Ishikawa (cell line): Measurements from ENCODE around the gene NUP210.

Experiments used
- CEBPB ChIP-seq: IDR thresholded peaks from 2 replicates; pipeline ENCODE4 v1.6.1; 2012
- CREB1 ChIP-seq: IDR thresholded peaks from 2 replicates; pipeline ENCODE4 v1.6.1; 2012; ENCODE audit warnings: low read depth
- EGR1 ChIP-seq: IDR thresholded peaks from 2 replicates; pipeline ENCODE4 v1.6.1; 2012
- EP300 ChIP-seq: IDR thresholded peaks from 2 replicates; pipeline ENCODE4 v1.6.1; 2012; ENCODE audit warnings: borderline replicate concordance
- FOXM1 ChIP-seq: IDR thresholded peaks from 2 replicates; pipeline ENCODE4 v1.6.1; 2012; ENCODE audit warnings: low read depth, borderline replicate concordance
- NFIC ChIP-seq: IDR thresholded peaks from 2 replicates; pipeline ENCODE4 v1.6.1; 2012
- RAD21 ChIP-seq: IDR thresholded peaks from 2 replicates; pipeline ENCODE4 v1.6.1; 2012; ENCODE audit warnings: low read depth
- TAF1 ChIP-seq: IDR thresholded peaks from 2 replicates; pipeline ENCODE4 v1.6.1; 2012; ENCODE audit warnings: low read depth, mild to moderate bottlenecking
- TCF12 ChIP-seq: IDR thresholded peaks from 2 replicates; pipeline ENCODE4 v1.6.1; 2012; ENCODE audit warnings: low read depth
- TEAD4 ChIP-seq: IDR thresholded peaks from 2 replicates; pipeline ENCODE4 v1.6.1; 2012
- YY1 ChIP-seq: IDR thresholded peaks from 2 replicates; pipeline ENCODE4 v1.6.1; 2012; ENCODE audit warnings: low read depth
- ZBTB7A ChIP-seq: IDR thresholded peaks from 2 replicates; pipeline ENCODE4 v1.6.1; 2012; ENCODE audit warnings: low read depth
- TF ChIP-seq, protein P1 (sequence below): IDR thresholded peaks from 2 replicates; pipeline ENCODE4 v1.6.1; 2012; ENCODE audit warnings: low read depth, mild to moderate bottlenecking
- TF ChIP-seq, protein P2 (sequence below): IDR thresholded peaks from 2 replicates; pipeline ENCODE4 v1.6.1; 2012
- TF ChIP-seq, protein P3 (sequence below): IDR thresholded peaks from 2 replicates; pipeline ENCODE4 v1.6.1; 2012

The NUP210 gene

DNA sequence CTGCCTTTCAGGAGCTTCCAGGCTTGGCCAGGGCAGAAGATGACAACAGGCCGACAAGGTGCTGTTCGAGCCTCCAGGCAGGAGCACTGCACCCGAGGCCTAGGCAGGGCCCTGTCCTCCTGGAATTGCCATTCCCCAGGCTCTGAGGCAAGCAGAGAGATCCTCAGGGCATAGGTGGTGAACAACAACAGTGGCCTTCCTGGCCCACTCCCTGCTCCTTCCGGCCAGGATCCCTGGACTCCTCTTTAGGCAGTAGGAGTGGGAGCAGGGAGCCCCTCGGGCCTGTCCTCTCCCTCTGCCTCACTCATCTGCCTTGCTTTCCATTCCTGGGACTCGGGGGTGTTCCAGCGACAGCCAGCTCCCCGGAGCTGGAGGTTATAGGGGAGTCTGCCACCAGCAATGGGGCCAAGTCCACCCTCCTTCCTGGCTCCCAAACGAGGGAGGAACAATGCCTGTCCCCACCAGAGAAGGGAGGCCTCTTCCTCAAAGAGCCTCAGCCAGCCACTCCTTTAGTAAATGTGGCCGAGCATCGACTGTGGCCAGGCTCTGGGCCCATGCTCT lies 135.0 kb downstream of the NUP210 start:
- no peak for TF ChIP-seq CREB1
- TF ChIP-seq EP300, result no peak
- TF ChIP-seq, protein P1, sequence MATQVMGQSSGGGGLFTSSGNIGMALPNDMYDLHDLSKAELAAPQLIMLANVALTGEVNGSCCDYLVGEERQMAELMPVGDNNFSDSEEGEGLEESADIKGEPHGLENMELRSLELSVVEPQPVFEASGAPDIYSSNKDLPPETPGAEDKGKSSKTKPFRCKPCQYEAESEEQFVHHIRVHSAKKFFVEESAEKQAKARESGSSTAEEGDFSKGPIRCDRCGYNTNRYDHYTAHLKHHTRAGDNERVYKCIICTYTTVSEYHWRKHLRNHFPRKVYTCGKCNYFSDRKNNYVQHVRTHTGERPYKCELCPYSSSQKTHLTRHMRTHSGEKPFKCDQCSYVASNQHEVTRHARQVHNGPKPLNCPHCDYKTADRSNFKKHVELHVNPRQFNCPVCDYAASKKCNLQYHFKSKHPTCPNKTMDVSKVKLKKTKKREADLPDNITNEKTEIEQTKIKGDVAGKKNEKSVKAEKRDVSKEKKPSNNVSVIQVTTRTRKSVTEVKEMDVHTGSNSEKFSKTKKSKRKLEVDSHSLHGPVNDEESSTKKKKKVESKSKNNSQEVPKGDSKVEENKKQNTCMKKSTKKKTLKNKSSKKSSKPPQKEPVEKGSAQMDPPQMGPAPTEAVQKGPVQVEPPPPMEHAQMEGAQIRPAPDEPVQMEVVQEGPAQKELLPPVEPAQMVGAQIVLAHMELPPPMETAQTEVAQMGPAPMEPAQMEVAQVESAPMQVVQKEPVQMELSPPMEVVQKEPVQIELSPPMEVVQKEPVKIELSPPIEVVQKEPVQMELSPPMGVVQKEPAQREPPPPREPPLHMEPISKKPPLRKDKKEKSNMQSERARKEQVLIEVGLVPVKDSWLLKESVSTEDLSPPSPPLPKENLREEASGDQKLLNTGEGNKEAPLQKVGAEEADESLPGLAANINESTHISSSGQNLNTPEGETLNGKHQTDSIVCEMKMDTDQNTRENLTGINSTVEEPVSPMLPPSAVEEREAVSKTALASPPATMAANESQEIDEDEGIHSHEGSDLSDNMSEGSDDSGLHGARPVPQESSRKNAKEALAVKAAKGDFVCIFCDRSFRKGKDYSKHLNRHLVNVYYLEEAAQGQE, result no peak
- TF ChIP-seq, protein P2, sequence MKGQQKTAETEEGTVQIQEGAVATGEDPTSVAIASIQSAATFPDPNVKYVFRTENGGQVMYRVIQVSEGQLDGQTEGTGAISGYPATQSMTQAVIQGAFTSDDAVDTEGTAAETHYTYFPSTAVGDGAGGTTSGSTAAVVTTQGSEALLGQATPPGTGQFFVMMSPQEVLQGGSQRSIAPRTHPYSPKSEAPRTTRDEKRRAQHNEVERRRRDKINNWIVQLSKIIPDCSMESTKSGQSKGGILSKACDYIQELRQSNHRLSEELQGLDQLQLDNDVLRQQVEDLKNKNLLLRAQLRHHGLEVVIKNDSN, result no peak
- TF ChIP-seq EGR1, result no peak
- no peak for TF ChIP-seq TCF12
- no peak for TF ChIP-seq RAD21
- TF ChIP-seq, protein P3, sequence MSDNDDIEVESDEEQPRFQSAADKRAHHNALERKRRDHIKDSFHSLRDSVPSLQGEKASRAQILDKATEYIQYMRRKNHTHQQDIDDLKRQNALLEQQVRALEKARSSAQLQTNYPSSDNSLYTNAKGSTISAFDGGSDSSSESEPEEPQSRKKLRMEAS, result no peak
- no peak for TF ChIP-seq ZBTB7A
- no peak for TF ChIP-seq TAF1
- TF ChIP-seq YY1, result no peak
- no peak for TF ChIP-seq FOXM1
- no peak for TF ChIP-seq CEBPB
- no peak for TF ChIP-seq NFIC
- no peak for TF ChIP-seq TEAD4

DNA sequence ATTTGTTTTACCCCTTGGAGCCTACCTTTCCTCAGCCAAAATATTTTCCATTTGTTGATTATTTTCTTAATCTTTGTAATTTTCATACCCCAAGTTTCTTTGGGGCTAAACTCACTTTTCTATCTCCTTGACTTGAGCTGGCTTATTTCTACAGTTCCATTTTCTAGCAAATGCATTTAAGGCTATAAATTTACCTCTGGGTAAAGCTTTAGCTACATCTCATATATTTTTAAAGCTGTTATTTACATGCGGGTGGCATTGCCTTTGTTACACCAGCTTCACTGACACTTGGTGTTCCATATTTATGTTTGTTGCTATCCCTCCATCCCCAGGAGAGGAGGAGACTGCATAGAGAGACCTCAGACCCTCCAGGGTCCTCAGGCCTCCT lies 136.3 kb downstream of the NUP210 start:
- TF ChIP-seq EGR1 (no peak), YY1 (no peak), ZBTB7A (no peak), EP300 (no peak), NFIC (no peak), CEBPB (no peak), TCF12 (no peak), FOXM1 (no peak)
- TF ChIP-seq, protein P2, result no peak
- TF ChIP-seq, protein P1, result no peak

DNA sequence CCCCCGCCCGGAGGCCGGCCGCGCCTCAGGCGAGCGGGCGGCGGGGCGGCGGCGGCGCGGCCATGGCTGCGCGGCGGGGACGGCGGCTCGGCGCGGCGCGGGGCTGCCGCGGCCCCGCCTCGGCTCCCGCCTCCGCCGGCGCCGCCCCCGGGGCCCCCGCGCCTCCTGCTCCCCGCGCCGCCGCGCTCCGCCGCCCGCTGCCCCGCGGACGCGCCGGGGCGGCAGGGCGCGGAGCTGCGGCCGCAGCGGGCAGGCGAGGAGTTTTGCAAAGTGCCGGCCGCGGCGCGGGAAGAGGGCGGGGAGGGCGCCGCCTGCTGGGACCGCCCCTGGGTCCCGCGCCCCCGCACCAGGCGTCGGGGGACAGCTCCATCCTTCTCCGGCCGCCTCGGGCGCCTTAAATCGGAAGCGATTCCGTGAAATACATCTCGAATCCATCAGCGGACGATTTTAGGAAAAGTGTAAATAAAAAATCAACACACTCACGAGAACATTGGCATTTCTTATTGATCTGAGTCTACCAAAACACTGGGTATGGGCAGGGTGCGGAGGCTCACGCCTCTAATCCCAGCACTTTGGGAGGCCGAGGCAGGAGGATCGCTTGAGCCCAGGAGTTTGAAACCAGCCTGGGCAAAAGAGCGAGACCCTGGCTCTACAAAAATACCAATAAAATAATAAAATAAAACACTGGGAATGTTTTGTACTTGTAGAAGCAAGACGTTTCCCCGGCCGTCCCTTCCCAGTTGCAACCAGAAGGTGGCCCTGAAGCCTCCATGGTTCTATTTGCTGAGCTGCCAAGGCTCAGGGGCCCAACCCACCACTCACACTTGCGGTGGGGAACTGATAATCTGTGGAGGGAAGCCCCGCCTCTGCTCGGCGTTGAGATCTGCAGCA lies 136.9 kb downstream of the NUP210 start:
- no peak for TF ChIP-seq NFIC
- no peak for TF ChIP-seq EP300
- TF ChIP-seq EGR1, result peak; percentile 80
- TF ChIP-seq, protein P1, result no peak
- TF ChIP-seq YY1, result no peak
- TF ChIP-seq CEBPB, result no peak
- peak; percentile 79 for TF ChIP-seq ZBTB7A
- TF ChIP-seq RAD21, result peak; percentile 31; the same call in 1 of the 2 replicates
- no peak for TF ChIP-seq TAF1
- no peak for TF ChIP-seq CREB1
- TF ChIP-seq FOXM1, result no peak
- TF ChIP-seq TEAD4, result no peak

DNA sequence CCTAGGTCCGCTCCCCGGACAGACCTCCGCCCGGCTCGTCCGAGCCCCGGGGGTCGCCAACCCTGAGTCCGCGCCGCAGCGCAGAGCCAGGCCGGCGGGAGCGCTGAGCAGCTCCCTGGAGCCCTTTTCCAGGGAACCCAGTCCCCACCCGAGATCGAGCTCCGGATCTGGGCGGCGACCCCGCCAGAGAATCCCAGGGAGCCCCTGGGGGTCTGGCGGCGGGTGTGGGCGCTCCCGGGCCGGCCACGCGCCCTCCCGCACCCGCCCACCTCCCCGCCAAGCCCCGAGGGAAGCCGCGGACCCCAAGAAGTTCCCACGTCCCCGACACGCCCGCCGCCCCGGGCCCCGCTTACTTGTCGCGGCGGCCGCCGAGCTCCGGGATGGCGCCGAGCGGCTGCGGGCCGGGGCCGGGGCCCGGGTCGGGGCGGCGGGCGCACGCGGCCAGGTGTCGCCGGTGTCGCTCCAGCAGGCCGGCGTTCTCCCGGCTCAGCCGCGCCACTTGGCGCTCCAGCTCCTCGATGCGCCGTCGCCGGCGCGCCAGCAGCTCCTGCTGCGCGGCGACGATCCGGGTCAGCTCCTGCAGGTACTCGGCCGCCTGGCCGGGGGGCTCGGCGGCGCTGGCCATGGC lies 137.7 kb downstream of the NUP210 start:
- TF ChIP-seq, protein P3, result peak; percentile 47; the same call in 1 of the 2 replicates
- TF ChIP-seq, protein P2, result no peak
- TF ChIP-seq FOXM1, result no peak
- no peak for TF ChIP-seq CREB1
- TF ChIP-seq EP300, result no peak
- 0 out of 2 replicates have a peak, but pooled peaks have one; percentile 14 for TF ChIP-seq ZBTB7A
- no peak for TF ChIP-seq TEAD4
- no peak for TF ChIP-seq RAD21
- no peak for TF ChIP-seq TAF1
- TF ChIP-seq TCF12, result no peak
